ENCODE data around the gene PRKG2. TPM values are rescaled to one million over a fixed set of nuclear protein-coding genes. Genes with fewer than 3 reads are reported as not detected.

Gene PRKG2
- total RNA-seq, 5 donors from 2014 or later (not counting 1 experiment from before 2014, with no cell fraction given): 0.49 to 2.9 (median 0.98) TPM

DNA sequence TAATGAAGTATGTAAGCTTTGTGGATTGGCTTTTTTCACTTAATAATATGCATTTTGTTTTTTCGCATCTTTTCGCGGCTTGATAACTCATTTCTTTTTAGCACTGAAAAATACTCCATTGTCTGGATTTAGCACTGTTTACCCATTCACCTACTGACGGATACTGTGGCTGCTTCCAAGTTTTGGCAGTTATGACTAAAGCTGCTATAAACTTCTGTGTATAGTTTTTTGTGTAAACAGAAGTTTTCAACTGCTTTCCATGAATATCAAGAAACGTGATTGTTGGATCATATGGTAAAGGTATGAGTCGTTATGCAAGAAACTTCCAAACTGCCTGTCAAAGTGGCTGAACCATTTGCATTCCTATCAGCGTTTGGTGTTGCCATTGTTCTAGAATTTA is 96.9 kb downstream of the PRKG2 start:
- DNase-seq: no peak
- Mint-ChIP-seq H3K36me3 (no peaks in the 10 kb centered on the region), H3K4me3 (no peak overlapping the region), H3K27ac (no peak overlapping the region), H3K9me3 (no peaks in the 10 kb centered on the region), H3K4me1 (peaks cover 5 to 9% (median 6%) of the 10 kb centered on the region in 3 donors), H3K27me3 (peaks cover 0 to 3% of the 10 kb centered on the region in 2 donors)
- WGBS (ENCODE audit: insufficient coverage): 100% methylated on average over 1 of the region's 7 CpGs
- Histone ChIP-seq H3K36me3 (ENCODE audit: control insufficient read depth in 2 of 2, extremely low read depth in 1 of 2, insufficient read depth in 1 of 2, low read length in 1 of 2) (no peaks in the 10 kb centered on the region), H3K9me3 (no peaks in the 10 kb centered on the region), H3K27ac (ENCODE audit: low read length) (no peak overlapping the region), H3K4me3 (ENCODE audit: control insufficient read depth in 1 of 2, extremely low read depth in 1 of 2, low read length in 1 of 2) (no peak overlapping the region), H3K4me1 (ENCODE audit: control insufficient read depth in 1 of 2, extremely low read depth in 1 of 2, insufficient read depth in 2 of 2, low read length in 2 of 2) (no peaks in the 10 kb centered on the region), H3K27me3 (replicated peaks in 1 of 2; ENCODE audit: control insufficient read depth in 2 of 2, extremely low read depth in 1 of 2, insufficient read depth in 2 of 2, low read length in 1 of 2) (no peaks in the 10 kb centered on the region)
- ChIA-PET POLR2A (no interaction called here), CTCF (interaction anchor here in 1 of 2 donors (0.6 kb wide), 1 partner anchor 991 kb away, joined by 4 read pairs; no protein-coding TSS in a partner anchor)
- no peak for ATAC-seq (replicated peaks in 1 of 4)

DNA sequence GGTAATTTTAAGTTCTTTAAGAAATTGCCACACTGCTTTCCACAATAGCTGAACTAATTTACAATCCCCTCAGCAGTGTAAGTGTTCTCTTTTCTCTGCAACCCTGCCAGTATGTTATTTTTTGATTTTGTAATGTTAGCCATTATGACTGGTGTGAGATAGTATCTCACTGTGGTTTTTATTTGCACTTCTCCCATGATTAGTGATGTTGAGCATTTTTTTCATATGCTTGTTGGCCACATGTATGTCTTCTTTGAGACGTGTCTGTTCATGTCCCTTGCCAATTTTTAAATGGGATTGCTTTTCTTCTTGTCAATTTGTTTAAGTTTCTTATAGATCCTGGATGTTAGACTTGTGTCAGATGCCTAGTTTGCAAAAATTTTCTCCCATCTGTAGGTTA is 98.5 kb downstream of the PRKG2 start:
- H3K9me3 Mint-ChIP-seq: no peaks in the 10 kb centered on the region
- Histone ChIP-seq H3K9me3 (no peaks in the 10 kb centered on the region), H3K27ac (ENCODE audit: low read length) (no peak overlapping the region), H3K27me3 (replicated peaks in 1 of 2; ENCODE audit: control insufficient read depth in 2 of 2, extremely low read depth in 1 of 2, insufficient read depth in 2 of 2, low read length in 1 of 2) (no peaks in the 10 kb centered on the region), H3K4me1 (ENCODE audit: control insufficient read depth in 1 of 2, extremely low read depth in 1 of 2, insufficient read depth in 2 of 2, low read length in 2 of 2) (no peaks in the 10 kb centered on the region), H3K4me3 (ENCODE audit: control insufficient read depth in 1 of 2, extremely low read depth in 1 of 2, low read length in 1 of 2) (no peak overlapping the region), H3K36me3 (ENCODE audit: control insufficient read depth in 2 of 2, extremely low read depth in 1 of 2, insufficient read depth in 1 of 2, low read length in 1 of 2) (no peaks in the 10 kb centered on the region)
- H3K4me3 Mint-ChIP-seq: no peak overlapping the region
- DNase-seq: no peak
- POLR2A ChIA-PET: no interaction called here
- WGBS (ENCODE audit: insufficient coverage): no CpG with 5 or more reads among the region's 1 CpG
- no peaks in the 10 kb centered on the region for H3K36me3 Mint-ChIP-seq
- ATAC-seq (replicated peaks in 1 of 4): no peak
- CTCF ChIA-PET: interaction anchor here in 1 of 2 donors (0.7 kb wide), 1 partner anchor 47 kb away, joined by 4 read pairs; no protein-coding TSS in a partner anchor
- H3K27me3 Mint-ChIP-seq: peaks cover 0 to 3% of the 10 kb centered on the region in 2 donors
- H3K27ac Mint-ChIP-seq: no peak overlapping the region
- H3K4me1 Mint-ChIP-seq: peaks cover 7 to 10% (median 9%) of the 10 kb centered on the region in 3 donors

DNA sequence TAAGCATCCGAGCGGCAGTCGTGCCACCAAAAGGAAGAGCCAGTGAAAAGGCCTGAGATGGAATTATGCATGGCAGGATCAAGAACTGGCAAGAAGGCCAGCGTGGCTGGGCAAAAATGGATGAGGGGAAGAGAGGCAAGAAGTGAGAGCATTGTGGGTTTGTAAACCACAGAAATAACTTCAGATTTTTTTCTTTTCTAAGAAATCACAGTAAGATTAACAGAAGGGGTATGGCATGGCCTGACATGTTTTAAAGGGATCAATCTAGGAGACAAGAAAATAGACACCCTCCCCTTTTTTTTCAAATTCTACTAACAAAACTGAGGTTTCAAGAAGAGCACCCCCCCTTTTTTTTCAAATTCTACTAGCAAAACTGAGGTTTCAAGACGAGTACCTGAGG is 102.0 kb downstream of the PRKG2 start:
- H3K9me3 Mint-ChIP-seq: no peaks in the 10 kb centered on the region
- H3K9me3 ChIP-seq: no peaks in the 10 kb centered on the region
- POLR2A ChIA-PET: no interaction called here
- no peak for ATAC-seq (replicated peaks in 1 of 4)
- H3K27ac Mint-ChIP-seq: no peak overlapping the region
- no peaks in the 10 kb centered on the region for H3K27me3 ChIP-seq (replicated peaks in 1 of 2; ENCODE audit: control insufficient read depth in 2 of 2, extremely low read depth in 1 of 2, insufficient read depth in 2 of 2, low read length in 1 of 2)
- no peak for DNase-seq
- no peaks in the 10 kb centered on the region for H3K36me3 Mint-ChIP-seq
- CTCF ChIA-PET: no interaction called here
- H3K4me1 Mint-ChIP-seq: peaks cover 7 to 10% (median 9%) of the 10 kb centered on the region in 3 donors
- no peaks in the 10 kb centered on the region for H3K4me1 ChIP-seq (ENCODE audit: control insufficient read depth in 1 of 2, extremely low read depth in 1 of 2, insufficient read depth in 2 of 2, low read length in 2 of 2)
- WGBS (ENCODE audit: insufficient coverage): 96% methylated on average over 3 of the region's 5 CpGs
- H3K4me3 ChIP-seq (ENCODE audit: control insufficient read depth in 1 of 2, extremely low read depth in 1 of 2, low read length in 1 of 2): no peak overlapping the region
- H3K36me3 ChIP-seq (ENCODE audit: control insufficient read depth in 2 of 2, extremely low read depth in 1 of 2, insufficient read depth in 1 of 2, low read length in 1 of 2): no peaks in the 10 kb centered on the region
- H3K4me3 Mint-ChIP-seq: no peak overlapping the region
- peaks cover 0 to 3% of the 10 kb centered on the region in 2 donors for H3K27me3 Mint-ChIP-seq
- no peak overlapping the region for H3K27ac ChIP-seq (ENCODE audit: low read length)

DNA sequence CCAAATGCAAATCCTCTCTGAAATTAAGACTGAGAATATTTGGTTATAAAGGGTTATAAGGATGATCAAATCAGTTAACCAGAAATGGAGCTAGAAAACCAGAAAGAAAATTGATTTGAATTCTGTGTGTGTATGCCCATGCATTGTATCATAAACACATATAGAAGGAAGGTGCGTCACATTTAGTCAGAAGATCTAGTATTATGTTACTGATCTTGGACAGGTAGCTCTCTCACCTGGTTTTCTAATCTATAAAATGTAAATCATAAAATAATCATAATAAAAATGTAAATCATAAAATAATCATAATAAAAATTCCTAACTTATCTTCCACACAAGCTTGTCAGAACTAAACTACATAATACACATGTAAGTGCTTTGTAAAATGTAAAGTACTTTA is 105.7 kb downstream of the PRKG2 start:
- no peak for DNase-seq
- Mint-ChIP-seq H3K36me3 (no peaks in the 10 kb centered on the region), H3K27me3 (peaks cover 3 to 5% of the 10 kb centered on the region in 2 donors), H3K4me3 (no peak overlapping the region), H3K9me3 (no peaks in the 10 kb centered on the region), H3K27ac (no peak overlapping the region), H3K4me1 (peaks cover 7 to 10% (median 9%) of the 10 kb centered on the region in 3 donors)
- ATAC-seq (replicated peaks in 1 of 4): no peak
- Histone ChIP-seq H3K4me3 (ENCODE audit: control insufficient read depth in 1 of 2, extremely low read depth in 1 of 2, low read length in 1 of 2) (no peak overlapping the region), H3K27me3 (replicated peaks in 1 of 2; ENCODE audit: control insufficient read depth in 2 of 2, extremely low read depth in 1 of 2, insufficient read depth in 2 of 2, low read length in 1 of 2) (no peaks in the 10 kb centered on the region), H3K36me3 (ENCODE audit: control insufficient read depth in 2 of 2, extremely low read depth in 1 of 2, insufficient read depth in 1 of 2, low read length in 1 of 2) (no peaks in the 10 kb centered on the region), H3K4me1 (ENCODE audit: control insufficient read depth in 1 of 2, extremely low read depth in 1 of 2, insufficient read depth in 2 of 2, low read length in 2 of 2) (no peaks in the 10 kb centered on the region), H3K9me3 (no peaks in the 10 kb centered on the region), H3K27ac (ENCODE audit: low read length) (no peak overlapping the region)
- ChIA-PET POLR2A (no interaction called here), CTCF (no interaction called here)
- no CpG with 5 or more reads among the region's 1 CpG for WGBS (ENCODE audit: insufficient coverage)

DNA sequence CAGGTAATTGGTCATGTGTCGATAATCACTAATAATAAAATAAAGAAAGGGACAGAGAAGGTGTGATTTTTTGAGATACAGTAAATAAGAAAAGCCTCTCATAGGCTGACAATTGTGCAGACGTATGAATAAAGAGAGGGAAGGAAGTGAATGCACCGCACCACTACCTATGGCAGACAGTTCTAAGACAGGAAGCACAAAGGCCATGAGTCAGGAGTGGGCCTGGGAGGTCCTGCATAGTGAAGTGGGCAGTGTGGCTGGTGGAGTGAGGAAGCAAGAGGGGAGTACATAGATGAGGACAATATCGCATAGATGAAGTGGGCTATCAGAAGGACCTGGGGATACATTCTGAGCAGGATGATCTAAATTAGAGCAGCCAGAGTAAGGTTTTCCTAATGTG is 108.9 kb downstream of the PRKG2 start:
- WGBS (ENCODE audit: insufficient coverage): 72% methylated on average over 3 of the region's 4 CpGs

DNA sequence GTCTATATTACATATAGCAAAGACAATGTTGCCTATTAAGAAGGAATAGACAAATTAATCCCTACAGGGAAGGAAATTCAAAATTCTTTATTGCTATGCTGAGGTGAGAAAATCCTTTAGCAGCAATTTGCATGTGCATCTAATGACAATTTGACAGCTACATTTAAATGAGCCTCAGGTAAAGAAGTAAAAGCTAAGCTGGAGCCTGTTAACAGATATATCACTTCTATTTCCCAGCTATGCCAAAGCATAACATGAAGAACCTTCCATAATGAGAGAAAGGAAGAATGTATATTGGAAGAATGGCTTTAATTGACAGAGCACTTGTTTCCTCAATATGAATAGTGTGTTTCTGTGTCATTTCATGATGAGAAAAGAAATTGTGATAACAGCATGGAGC is 112.9 kb downstream of the PRKG2 start:
- H3K36me3 ChIP-seq (ENCODE audit: control insufficient read depth in 2 of 2, extremely low read depth in 1 of 2, insufficient read depth in 1 of 2, low read length in 1 of 2): no peaks in the 10 kb centered on the region
- no peaks in the 10 kb centered on the region for H3K9me3 ChIP-seq
- DNase-seq (no peak), ATAC-seq (replicated peaks in 1 of 4) (no peak)
- H3K9me3 Mint-ChIP-seq: no peaks in the 10 kb centered on the region
- H3K27me3 Mint-ChIP-seq: peaks cover 2 to 3% of the 10 kb centered on the region in 2 donors
- H3K36me3 Mint-ChIP-seq: no peaks in the 10 kb centered on the region
- CTCF ChIA-PET: interaction anchor here in 1 of 2 donors (0.7 kb wide), 1 partner anchor 774 kb away, joined by 3 read pairs; no protein-coding TSS in a partner anchor
- no peak overlapping the region for H3K27ac ChIP-seq (ENCODE audit: low read length)
- H3K27me3 ChIP-seq (replicated peaks in 1 of 2; ENCODE audit: control insufficient read depth in 2 of 2, extremely low read depth in 1 of 2, insufficient read depth in 2 of 2, low read length in 1 of 2): no peaks in the 10 kb centered on the region
- no peaks in the 10 kb centered on the region for H3K4me1 ChIP-seq (ENCODE audit: control insufficient read depth in 1 of 2, extremely low read depth in 1 of 2, insufficient read depth in 2 of 2, low read length in 2 of 2)
- POLR2A ChIA-PET: interaction anchor here in 1 of 2 donors (0.6 kb wide), 1 partner anchor 1339 kb away, joined by 3 read pairs; no protein-coding TSS in a partner anchor
- H3K4me1 Mint-ChIP-seq: no peaks in the 10 kb centered on the region
- no peak overlapping the region for H3K27ac Mint-ChIP-seq
- no peak overlapping the region for H3K4me3 Mint-ChIP-seq
- H3K4me3 ChIP-seq (ENCODE audit: control insufficient read depth in 1 of 2, extremely low read depth in 1 of 2, low read length in 1 of 2): no peak overlapping the region

More for the DNA sequence above, 108.9 kb downstream of the PRKG2 start:
- DNase-seq (no peak), ATAC-seq (replicated peaks in 1 of 4) (no peak)
- no peaks in the 10 kb centered on the region for H3K9me3 ChIP-seq
- H3K4me3 ChIP-seq (ENCODE audit: control insufficient read depth in 1 of 2, extremely low read depth in 1 of 2, low read length in 1 of 2): no peak overlapping the region
- H3K27me3 ChIP-seq (replicated peaks in 1 of 2; ENCODE audit: control insufficient read depth in 2 of 2, extremely low read depth in 1 of 2, insufficient read depth in 2 of 2, low read length in 1 of 2): no peaks in the 10 kb centered on the region
- Mint-ChIP-seq H3K4me1 (no peaks in the 10 kb centered on the region), H3K36me3 (no peaks in the 10 kb centered on the region), H3K27ac (no peak overlapping the region), H3K9me3 (no peaks in the 10 kb centered on the region), H3K27me3 (peaks cover 3 to 5% of the 10 kb centered on the region in 2 donors), H3K4me3 (no peak overlapping the region)
- ChIA-PET POLR2A (no interaction called here), CTCF (no interaction called here)
- no peaks in the 10 kb centered on the region for H3K4me1 ChIP-seq (ENCODE audit: control insufficient read depth in 1 of 2, extremely low read depth in 1 of 2, insufficient read depth in 2 of 2, low read length in 2 of 2)
- H3K27ac ChIP-seq (ENCODE audit: low read length): no peak overlapping the region
- no peaks in the 10 kb centered on the region for H3K36me3 ChIP-seq (ENCODE audit: control insufficient read depth in 2 of 2, extremely low read depth in 1 of 2, insufficient read depth in 1 of 2, low read length in 1 of 2)

DNA sequence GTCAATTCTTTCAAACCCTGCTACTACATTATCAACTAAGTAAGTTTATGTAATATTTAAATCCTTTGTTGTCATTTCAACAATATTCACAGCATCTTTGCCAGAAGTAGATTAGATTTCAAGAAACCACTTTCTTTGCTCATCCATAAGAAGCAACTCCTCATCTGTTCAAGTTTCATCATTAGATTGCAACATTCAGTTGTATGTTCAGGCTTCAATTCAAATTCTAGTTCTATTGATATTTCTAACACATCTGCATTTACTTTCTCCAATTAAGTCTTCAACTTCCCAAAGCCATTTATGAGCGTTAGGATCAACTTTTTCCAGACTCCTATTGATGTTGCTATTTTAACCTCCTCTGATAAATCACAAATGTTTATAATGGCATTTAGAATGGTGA is 118.5 kb downstream of the PRKG2 start:
- ChIA-PET POLR2A (no interaction called here), CTCF (no interaction called here)
- H3K27ac Mint-ChIP-seq: no peak overlapping the region
- DNase-seq: no peak
- no peaks in the 10 kb centered on the region for H3K4me1 Mint-ChIP-seq
- H3K9me3 ChIP-seq: no peaks in the 10 kb centered on the region
- H3K36me3 ChIP-seq (ENCODE audit: control insufficient read depth in 2 of 2, extremely low read depth in 1 of 2, insufficient read depth in 1 of 2, low read length in 1 of 2): no peaks in the 10 kb centered on the region
- no peak overlapping the region for H3K27ac ChIP-seq (ENCODE audit: low read length)
- no peaks in the 10 kb centered on the region for H3K9me3 Mint-ChIP-seq
- no peak for ATAC-seq (replicated peaks in 1 of 4)
- no peak overlapping the region for H3K4me3 ChIP-seq (ENCODE audit: control insufficient read depth in 1 of 2, extremely low read depth in 1 of 2, low read length in 1 of 2)
- peaks cover 4% of the 10 kb centered on the region in 2 donors for H3K27me3 Mint-ChIP-seq
- no peaks in the 10 kb centered on the region for H3K36me3 Mint-ChIP-seq
- no peak overlapping the region for H3K4me3 Mint-ChIP-seq
- no CpG with 5 or more reads among the region's 1 CpG for WGBS (ENCODE audit: insufficient coverage)
- H3K27me3 ChIP-seq (replicated peaks in 1 of 2; ENCODE audit: control insufficient read depth in 2 of 2, extremely low read depth in 1 of 2, insufficient read depth in 2 of 2, low read length in 1 of 2): no peaks in the 10 kb centered on the region
- H3K4me1 ChIP-seq (ENCODE audit: control insufficient read depth in 1 of 2, extremely low read depth in 1 of 2, insufficient read depth in 2 of 2, low read length in 2 of 2): no peaks in the 10 kb centered on the region

All from T-cell (primary cell).